Activated naive CD4-positive, alpha-beta T cell treated with anti-CD3 and anti-CD28 coated beads, Interleukin-2, amount 50 U/mL, for 16 hours (primary cell): ENCODE results near the gene RAD18.

Source experiments
- DNase-seq: peaks from one replicate; pipeline ENCODE4 v3.0.0-alpha.2; 2020

RAD18 gene

DNA sequence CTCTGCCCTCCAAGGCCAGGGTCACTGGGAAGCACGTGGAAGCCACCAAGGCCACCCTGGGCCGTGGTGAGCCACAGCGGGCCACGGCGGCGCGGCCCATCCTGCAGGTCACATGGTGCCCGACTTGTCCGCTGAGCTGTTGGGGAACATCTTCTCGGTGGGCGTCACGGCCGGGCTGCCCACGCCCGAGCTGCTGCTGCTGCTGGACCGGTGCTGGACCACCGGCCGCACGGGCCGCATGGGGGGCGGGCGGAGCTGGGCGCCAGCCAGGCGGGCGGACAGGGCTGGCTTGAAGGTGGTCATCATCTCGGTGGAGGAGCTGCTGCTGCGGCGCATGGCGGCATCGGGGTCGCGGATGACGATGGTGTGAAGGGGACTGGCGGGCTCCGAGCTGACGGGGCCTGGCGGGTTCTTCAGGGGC, 22.1 kb upstream of the RAD18 start:
- no peak for DNase-seq

DNA sequence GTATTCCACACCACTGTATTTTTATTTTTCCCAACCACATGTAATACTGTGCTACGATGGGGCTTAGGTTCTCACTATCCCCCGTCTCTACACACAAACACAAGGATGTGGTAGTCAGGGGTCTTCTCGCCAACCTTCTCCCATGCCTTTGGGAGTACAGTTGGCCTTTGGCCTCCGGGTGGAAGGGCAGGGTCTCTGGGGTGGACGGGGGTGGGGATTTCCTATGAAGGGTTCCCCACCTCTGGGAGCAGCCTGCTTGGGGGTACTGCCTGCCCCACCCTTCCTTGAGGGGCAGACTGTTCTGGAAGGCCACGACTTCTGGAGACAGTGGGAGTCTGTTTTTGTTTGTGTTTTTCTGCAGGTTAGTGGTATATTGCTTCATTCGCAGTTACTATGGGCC, 21.3 kb upstream of the RAD18 start:
- no peak for DNase-seq

DNA sequence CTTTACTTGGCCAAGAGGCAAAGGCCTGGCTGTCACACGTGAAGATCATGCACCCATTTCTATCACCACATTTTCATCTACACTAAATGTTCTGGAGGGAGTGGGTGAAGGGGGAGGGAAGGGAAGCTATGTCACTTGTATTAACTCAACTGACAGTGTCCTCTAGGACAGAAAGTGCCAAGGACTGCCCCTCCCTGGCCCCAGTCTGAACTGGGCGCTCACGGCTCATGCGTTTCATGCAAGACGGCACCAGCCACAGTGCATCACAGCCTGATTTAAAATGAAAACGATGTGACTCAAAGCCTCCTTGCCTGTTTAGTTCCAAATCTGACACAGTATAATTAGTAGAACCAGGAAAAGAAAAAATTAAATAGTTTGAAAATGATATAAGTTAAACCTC, 20.8 kb upstream of the RAD18 start:
- DNase-seq, result no peak

DNA sequence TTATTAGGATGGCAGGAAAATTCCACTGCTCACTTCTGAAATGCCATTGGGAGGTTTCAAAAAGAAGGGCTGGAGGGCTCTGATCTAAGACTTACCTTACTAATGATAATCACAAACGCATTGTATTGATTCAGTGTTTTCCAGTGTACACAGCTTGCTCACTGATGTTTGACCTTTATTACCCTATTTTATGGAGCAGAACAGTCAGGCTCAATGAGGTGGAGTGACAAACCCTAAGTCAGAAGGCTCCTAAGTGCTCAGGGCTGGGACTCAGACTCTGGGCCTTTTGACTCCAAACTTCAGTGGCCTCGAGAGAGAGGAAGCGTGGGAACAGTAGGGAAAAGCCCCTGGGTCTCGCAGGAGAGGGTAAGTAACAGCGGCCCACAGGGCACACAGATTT, 20.3 kb upstream of the RAD18 start:
- no peak for DNase-seq

DNA sequence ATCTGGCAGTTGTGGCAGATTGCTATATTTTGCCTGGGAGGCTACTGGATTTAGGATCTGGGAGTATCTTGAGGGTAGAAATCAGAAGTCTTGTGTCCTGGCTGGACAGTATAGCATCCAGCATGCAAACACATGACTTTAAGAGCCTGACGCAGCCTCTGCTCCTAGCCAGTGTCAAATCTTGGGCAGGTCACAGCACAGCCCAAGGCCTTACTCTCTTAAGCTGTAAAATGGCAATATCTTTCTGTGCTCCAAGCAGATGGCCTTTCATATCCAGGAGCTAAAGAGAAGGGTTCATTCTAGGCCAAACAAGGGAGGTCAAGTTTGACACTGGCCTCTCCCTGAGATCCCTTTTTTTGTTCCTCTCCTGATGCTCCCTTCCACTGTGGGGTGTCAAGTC, 19.8 kb upstream of the RAD18 start:
- DNase-seq, result no peak

DNA sequence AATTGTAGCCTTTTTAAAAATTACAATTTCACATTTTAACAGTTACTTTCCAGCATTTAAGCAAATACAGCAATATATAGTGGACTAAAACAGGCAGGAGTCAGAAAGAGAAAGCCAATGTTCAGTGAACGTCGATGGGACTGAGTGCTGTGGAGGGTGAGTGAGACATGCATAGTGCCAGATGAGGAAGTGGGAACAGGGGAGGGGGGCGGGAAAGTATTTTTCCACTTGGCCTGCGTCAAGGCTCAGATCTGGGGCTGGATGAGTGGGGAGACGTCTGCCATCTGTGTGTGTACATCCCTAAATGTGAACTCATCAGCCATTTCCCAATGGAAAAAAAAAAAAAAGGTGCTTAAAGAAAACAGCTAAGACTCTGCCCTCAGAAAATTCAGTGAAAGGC, 19.2 kb upstream of the RAD18 start:
- no peak for DNase-seq

DNA sequence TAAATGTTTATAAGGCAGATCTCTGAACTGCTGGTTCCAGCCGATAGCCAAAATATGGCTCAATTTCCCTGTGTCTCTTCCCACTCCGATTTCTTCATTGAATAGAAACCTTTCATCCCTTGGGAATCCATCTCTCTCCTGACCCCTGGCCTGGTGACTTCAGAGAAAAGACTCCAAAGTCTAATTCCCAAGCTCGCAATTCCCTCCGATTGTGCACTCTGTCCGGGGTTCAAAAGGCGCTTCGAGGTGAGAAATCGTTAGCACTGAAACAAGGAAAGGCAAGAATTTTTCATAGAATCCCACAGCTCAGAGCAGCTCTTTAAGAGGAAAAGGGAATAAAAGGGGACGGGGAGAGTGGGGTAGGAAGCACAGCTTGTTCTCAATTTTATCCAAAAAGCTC, 18.4 kb upstream of the RAD18 start:
- DNase-seq, result no peak

DNA sequence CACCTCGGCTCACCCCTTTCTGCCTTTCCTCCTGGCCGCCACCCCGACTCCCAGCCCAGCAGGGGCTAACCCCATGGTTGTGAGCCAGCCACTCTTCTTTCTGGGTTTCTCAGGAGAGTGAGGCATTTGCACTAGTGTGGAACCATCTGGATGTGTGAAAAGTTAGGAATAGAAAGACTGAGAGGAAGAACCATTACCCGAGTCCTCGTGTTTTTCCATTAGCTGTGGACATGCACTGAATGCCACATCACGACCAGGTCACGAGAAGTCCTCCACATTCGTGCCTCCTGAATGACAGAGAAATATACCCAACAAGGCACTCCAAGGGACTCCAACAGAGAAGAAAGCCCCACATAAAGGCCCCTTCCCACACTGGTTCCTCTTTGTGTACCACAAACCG, 18.0 kb upstream of the RAD18 start:
- no peak for DNase-seq

DNA sequence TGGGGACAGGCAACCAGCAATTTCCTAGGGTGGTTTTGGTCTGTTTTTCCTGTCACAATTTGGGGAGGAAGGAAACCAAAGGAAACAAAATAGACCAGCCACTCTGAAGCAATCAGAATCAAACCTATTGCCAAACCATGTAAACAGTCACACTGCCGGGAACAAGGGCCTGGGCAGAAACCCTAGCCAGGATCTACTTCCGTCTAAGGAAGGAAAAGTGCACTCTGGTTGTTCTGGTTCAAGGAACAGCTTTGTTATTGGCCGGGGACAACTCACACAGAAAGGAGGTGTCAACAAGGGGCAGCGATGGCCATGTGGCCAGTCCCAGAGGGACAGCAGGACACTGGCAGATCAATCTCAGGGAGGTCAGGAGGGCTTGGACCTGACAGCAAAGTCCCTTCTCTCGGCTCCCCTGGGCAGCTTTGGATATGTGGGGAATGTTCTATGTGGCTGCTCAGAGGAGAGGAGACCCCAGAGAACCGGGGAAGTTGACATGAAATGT, 17.5 kb upstream of the RAD18 start:
- no peak for DNase-seq

DNA sequence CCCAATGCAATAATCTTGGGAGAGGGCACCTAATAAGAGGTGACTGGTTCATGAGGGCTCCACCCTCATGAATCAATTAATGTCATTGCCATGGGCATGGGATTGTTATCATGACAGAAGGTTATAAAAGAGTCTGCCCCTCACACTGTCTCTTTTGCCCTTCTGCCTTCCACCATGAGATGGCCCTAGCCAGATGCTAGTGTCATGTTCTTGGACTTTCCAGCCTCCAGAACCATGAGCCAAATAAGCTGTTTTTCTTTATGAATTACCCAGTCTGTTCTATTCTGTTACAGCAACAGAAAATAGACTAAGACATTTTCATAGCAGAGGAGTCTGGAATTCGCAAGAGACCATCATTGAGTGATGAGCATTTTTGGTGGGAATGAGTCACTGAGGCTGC, 16.0 kb upstream of the RAD18 start:
- DNase-seq, result no peak

DNA sequence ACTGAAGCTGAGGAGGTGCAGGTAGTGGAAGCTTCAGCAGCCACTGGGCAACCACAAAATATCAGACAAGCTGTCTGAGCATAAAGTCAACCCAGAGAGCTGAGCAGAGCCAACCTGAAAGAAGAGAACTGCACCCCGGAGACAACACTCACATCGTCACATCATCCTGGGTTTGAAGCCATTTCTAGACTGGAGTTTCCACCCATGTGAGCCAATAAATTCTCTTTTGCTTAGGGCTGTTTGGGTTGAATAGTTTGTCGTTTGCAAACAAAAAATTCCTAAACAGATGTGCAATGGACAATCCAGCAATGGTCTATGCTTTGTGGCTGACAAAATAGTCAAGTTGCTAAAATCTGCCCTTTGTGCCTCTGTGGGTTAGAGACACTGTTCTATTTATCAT, 15.3 kb upstream of the RAD18 start:
- no peak for DNase-seq

DNA sequence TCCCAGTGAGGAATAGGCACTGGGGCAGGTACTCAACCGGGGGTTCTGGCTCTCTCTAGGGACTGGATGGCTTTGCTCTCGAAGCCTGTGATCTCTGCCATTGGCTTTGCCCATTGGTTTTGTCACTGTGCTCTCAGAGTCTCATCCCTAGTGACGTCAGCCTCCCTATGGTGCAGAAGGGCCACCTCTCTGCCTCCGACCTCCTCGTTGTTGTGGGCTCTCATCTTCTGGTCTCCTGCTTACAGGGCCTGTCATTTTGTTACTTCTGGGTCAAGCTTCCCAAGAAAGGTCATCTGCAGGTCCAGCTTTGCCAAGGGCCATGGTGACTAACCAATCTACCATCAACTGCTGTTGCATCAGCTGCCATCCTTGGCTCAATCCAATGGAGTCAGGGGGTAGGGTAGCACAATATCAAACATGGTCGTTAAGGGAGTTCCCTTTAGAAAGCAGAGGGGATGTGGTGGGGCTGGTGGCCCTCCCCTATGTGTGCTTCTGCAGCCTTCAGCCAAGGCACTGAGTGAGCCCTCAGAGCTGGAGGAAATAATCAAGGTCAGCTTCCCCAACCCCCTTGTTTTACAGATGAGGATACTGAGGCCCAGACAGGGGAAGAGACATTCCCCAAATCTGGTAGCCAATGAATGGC, 13.4 kb upstream of the RAD18 start:
- DNase-seq, result no peak

DNA sequence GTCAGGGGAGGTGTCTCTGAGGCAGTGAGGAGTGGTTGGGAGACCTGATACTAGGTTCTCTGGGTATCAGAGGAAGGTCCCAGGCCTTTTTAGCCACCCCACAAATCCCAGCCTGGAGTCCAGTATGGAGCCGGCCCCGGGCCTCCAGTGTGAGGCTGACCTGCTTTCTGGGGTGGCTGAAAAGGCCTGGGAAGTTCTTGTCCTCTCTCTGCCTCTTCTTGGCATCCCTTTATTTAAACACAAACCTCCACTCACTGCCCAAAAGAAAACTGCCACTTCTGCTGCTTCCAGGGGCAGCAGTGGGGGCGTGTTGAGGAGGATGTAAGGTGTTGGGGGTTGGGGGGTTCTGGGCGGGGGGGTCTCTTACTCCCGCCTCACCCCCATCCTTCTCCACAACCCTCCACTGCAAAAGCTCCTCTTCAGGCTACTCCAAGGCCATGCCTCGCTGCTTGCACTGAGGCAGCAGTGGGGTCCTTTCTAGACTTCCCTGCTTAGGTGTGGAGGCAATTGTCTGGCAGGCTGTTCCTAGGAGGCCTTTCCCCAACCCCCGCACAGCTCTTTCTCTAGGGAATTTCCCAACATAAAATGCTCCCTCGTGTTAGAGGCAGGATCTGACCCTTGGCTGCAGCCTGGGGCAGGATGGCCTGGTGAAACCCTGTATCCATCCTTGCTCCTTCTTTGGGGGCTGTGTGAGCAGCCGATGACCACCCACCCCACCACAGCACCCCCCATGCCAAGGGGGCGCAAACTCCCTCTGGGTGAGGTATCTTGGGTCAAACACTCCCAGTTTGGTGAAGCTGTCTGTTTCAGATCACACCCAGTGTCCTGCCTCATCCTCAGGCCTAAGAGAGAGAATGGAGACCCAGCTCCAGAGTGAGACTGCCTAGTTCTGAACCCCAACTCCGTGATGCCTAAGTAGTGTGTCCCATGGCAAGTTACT, 12.1 kb upstream of the RAD18 start:
- DNase-seq, result no peak

DNA sequence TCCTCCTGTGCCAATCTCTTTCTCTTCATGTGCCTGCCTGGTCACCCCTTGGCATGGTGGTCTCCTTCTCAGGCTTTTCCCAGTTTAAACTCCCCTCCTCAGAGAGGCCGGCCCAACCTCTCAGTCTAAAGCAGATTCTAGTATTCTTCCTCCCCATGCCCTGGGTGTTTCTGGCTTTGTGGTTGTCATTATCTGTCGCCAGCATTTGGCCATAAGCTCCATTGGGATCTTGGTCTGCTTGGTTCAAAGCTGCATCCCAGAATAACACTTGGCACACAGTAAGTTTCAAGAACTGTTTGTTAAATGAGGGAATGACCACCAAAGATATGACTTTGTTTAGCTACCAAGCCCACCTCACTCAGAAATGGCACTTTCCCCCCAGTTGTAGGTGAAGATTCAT, 11.2 kb upstream of the RAD18 start:
- DNase-seq, result no peak

DNA sequence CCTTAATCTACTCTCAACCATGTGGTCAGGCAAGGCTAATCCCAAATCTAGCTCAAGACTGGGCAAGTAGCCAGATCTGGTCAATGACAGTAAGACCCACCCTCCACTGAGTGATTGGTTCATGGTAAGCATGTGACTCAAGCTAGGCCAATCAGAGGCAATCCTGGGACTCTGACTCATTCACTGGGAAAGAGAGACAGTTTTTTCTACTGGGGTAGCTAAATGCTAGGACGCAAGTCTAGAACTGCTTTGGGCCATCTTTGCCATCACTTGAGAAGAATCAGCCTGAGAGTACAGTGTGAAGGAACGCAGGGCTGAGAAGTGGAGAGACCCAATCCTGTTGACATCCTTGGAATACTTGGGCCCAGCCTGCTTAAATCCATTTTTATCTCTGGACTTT, 9.4 kb upstream of the RAD18 start:
- DNase-seq, result no peak

DNA sequence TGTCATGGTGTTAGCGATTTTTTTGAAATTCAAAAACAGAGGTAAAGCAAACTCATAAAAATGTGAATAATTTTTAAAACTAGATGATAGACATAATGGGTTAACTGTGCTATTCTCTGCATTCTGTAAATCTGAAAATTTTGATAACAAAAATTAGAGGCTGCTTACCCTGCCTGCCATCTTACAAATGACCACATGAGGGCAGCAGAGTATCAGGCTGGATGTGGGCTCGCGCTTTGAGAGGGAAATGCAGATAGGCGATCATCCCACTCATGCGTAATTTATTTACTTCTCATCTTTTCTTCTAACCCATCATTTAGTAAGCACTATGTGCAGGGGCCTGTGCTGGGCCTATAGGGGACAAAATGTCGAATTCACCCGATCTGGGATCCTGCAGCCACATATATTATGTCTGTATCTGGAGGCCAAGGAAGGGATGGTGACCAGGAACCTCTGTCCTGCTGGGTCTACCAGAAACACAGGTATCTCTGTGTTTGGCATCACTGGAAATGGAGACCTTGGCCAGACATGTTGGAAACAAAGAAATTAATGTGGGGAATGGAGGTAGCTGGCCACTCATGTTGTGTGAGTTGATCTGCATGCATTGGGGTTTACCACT, 7.8 kb upstream of the RAD18 start:
- DNase-seq, result peak; percentile 70

DNA sequence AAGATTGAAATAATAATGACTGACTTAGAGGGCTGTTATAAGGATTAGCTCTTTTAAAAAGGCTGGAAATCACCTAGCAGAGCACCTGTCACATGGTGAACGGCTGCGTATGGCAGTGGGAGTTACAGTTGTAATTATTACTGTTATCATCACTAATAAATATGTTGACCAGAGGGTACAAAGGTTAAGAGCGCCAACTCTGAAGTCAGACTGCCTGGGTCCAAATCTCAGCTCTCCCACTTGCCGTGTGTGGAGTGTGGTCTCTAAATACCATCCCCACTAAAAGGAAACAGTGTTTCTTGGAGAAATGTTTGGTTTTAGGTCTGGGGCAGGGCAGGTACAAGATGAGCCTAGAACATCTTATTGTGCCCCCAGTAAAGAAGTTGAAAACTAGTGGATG, 6.0 kb upstream of the RAD18 start:
- no peak for DNase-seq

DNA sequence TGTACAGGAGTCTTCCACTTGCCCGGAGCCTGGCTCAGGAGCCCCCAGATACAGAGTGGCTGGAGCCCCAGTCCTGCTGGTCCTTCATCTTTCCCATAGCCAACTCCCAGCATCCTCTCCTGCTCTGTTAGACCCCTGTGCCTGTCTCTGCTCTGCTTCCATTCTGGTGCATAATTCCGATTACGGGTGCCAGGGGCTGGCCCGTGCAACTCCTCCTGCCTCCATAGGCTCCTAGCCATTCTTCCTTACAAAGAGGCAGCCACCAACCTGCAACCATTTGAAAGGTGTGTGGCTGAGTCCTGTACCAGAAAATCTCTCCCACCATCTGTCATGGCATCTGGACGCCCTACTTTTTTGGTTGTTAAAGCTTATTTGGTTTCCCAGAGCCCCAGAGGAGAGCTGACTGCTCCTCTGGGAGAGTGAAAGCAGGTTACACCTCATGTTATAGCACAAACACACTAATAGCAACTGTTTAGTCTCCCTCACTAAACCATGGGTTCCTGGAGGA, 5.2 kb upstream of the RAD18 start:
- DNase-seq, result no peak

DNA sequence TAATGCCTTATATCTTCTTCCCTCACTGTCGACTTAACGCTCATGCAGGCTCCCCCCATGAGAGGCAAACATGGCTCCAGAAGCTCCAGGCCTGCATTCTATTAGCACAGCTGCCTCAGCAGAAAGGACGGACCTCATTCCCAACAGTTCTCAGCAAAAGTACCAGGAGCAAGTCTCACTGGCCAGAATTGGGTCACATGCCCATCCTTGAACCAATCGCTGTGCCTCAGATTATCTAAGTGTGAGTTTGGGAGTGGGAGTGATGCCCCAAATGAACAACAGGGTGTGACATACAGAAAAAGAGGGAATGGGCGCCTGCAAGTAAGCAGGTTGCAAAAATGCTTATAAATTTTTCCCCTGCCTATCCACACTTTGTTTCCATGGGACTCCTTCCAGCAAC, 4.3 kb upstream of the RAD18 start:
- DNase-seq, result no peak

DNA sequence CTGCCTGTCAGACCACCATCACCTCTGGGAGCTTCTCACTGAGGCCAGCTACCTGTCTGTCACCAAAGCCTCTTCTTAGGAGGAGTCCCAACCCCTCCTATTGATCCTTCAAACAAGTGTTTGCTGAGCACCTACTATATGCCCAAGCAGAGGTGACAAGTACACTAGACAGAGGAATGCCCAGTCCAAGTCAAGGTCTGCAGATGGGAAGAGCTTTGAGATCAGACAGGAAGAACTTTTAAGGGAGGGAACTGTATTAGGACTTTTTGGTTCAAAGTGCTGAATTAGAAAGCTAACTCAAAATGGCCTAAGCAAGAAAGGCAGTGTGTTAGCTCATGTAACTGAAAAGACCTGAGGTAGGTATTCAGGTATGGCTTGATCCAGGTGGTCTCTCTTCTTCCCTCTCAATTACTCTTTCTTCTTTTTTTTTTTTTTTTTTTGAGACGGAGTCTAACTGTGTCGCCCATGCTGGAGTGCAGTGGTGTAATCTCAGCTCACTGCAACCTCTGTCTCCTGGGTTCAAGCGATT, 3.6 kb upstream of the RAD18 start:
- DNase-seq, result no peak

DNA sequence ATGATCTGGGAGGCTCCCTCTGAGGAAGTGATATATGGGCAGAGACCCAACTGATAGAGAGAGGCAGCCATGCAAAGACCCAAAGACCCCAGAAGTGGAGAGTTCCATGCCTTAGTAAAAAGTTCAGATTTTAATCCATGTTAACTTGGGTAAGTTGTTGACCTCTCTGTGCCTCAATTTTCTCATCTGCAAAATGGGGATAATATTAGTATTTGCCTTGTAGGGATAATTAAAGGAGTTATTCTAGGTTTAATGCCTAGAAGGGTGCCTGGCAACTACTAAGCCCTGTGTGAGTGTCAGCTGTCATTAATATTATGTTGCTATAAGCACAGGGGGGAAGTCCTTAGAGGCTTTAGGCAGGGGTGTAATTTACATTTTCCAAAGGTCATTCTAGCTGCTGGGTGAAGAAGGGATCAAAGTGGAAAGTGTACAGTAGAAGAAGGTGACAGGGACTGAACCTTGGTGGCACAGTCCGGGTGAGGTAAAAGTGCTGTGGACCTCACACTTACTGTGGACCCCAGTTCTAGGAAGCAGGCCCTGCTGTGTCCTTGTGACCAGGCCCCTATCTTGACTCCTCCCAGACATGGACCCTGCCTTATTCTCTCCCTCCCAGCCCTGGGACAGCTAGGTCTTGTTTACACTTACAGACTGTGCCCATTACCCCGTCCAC, 3.0 kb upstream of the RAD18 start:
- DNase-seq, result no peak

DNA sequence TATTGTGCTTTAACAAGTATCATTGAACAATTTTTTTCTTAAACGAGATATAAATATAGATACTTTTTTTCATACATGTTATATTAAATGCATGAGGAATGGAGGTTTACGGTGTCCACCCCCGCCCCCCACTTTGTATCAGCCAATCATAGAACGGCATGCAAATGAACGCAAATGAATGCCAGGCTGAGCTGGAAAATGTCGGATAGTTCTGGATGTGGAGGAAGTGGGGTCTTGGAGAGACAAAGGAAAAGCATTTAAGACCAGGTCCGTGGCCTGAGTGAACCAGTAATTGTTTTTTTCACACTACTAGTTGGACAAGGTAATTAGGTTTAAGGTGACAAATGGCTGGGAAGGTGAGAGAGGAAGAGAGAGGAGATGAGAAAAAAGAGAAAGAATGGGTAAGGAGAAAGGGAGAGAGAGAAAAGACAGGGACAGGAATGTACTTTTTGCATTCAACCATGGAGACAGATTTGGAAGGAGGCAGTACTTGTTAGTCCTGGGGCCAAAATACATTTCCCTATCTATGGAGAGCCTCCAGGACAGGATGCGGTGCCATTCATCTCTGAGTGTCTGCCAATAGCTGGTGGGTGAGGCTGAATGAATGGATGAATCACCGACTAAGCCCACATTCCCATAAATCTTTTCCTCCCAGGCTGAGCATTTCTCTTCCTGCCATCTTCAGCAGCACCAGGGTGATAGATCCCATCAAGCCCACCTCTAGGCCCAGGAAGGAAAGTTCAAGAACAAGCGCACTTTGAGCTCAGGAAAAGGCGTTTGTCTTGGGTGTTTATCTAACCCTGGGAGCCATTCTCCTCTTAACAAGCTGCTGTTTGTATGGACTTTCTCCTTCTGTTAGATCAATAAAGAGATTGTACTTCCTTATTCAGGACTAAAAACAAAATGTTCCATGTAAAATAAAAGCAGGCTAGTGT, 1.4 kb upstream of the RAD18 start:
- DNase-seq, result no peak
